ENCODE data around the gene MS4A10. TPM values are rescaled to one million over a fixed set of nuclear protein-coding genes. Genes with fewer than 3 reads are reported as not detected.

The MS4A10 gene
- polyA plus RNA-seq, 2 of the 4 experiments (the other 2 are of a cell fraction) = not detected

DNA sequence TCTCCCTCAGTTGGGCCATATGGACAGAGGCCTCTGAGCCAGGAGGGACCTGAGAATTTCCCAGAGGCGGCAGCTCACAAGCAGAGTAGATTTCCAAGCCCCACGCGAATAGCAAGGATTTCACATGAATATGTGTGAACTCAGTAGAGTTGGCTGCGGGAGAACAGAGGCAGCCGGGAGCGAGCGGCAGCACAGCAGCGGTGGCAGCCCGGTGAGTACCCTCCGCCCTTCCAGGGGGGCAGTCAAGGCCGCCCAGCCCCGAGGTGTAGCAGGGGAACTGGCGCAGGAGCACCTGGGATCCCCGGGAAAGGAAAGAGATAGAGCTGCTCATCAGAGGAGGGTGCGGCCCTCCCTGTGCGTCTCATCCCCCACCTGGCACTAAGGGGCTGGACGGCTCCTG lies 36.9 kb upstream of the MS4A10 start:
- FAIRE-seq = no peak
- TF ChIP-seq FOSB (CRISPR knock-in tag; IDR thresholded peaks at IDR 0.05) (no peak), RNF2 (IDR thresholded peaks at IDR 0.05; ENCODE audit: borderline replicate concordance, low read depth) (no peak), EHF (CRISPR knock-in tag; IDR thresholded peaks at IDR 0.05) (no peak), KDM1A (IDR thresholded peaks at IDR 0.05; ENCODE audit: low read depth) (no peak), CBX2 (IDR thresholded peaks at IDR 0.05; ENCODE audit: borderline replicate concordance, low read depth) (no peak), ATOH8 (CRISPR knock-in tag; IDR thresholded peaks at IDR 0.05; ENCODE audit: low read depth) (no peak), CEBPB (IDR thresholded peaks at IDR 0.05) (no peak), RCOR1 (IDR thresholded peaks at IDR 0.05; ENCODE audit: low read depth, low read length) (no peak), POLR2A (IDR thresholded peaks at IDR 0.05; ENCODE audit: low read length) (no peak), EHMT2 (IDR thresholded peaks at IDR 0.05; ENCODE audit: low read depth) (no peak), ESRRA (IDR thresholded peaks at IDR 0.05; ENCODE audit: borderline replicate concordance, low read length) (no peak), CBX8 (IDR thresholded peaks at IDR 0.05) (no peak), BHLHE40 (IDR thresholded peaks at IDR 0.05; ENCODE audit: low read depth, low read length) (no peak), HES2 (IDR thresholded peaks at IDR 0.05) (no peak), PHF8 (IDR thresholded peaks at IDR 0.05; ENCODE audit: borderline replicate concordance, low read depth) (no peak), MAX (IDR thresholded peaks at IDR 0.05) (no peak), CHD4 (IDR thresholded peaks at IDR 0.05; ENCODE audit: borderline replicate concordance) (no peak)
- TF ChIP-seq, protein P1, sequence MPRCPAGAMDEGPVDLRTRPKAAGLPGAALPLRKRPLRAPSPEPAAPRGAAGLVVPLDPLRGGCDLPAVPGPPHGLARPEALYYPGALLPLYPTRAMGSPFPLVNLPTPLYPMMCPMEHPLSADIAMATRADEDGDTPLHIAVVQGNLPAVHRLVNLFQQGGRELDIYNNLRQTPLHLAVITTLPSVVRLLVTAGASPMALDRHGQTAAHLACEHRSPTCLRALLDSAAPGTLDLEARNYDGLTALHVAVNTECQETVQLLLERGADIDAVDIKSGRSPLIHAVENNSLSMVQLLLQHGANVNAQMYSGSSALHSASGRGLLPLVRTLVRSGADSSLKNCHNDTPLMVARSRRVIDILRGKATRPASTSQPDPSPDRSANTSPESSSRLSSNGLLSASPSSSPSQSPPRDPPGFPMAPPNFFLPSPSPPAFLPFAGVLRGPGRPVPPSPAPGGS (IDR thresholded peaks at IDR 0.05) = no peak
- no peak for DNase-seq (ENCODE audit: low read depth in 1 of 2, low spot score in 1 of 2)
- Histone ChIP-seq H3K27ac (no peak overlapping the region), H3K4me3 (no peak overlapping the region), H3K9me3 (0 out of 3 replicates have a peak, but pooled peaks cover 4% of the 10 kb centered on the region), H3K4me2 (no peak overlapping the region), H3K4me1 (no peaks in the 10 kb centered on the region)
- no peak for ATAC-seq
- ChIA-PET CTCF (no interaction called here), POLR2A (no interaction called here)
- WGBS (ENCODE audit: missing lambda C conversion rate) = 64% methylated on average over 17 of the region's 17 CpGs

DNA sequence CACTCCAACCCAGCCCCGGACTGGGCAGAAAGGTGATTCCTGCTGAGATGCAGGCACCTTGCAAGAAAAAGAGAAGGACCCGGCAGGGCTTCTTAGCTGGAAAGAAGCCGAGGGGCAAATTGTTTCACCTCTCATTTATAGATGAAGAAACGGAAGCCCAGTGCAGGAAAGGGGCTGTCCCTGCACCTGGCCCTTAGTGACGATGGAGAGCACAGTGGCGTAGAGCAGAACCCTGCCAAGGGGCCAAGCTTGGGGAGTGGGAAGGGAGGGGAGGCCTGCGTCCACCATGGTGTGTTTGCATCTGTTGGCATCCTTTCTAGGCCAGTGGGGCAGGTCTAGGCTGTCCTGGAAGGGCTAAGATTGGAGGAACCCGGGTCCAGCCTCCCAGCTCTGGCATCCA lies 36.3 kb upstream of the MS4A10 start:
- Histone ChIP-seq H3K9me3 (0 out of 3 replicates have a peak, but pooled peaks cover 4% of the 10 kb centered on the region), H3K4me3 (no peak overlapping the region), H3K27ac (no peak overlapping the region), H3K4me1 (no peaks in the 10 kb centered on the region), H3K4me2 (no peak overlapping the region)
- WGBS (ENCODE audit: missing lambda C conversion rate) = 23% methylated on average over 7 of the region's 8 CpGs
- ChIA-PET POLR2A (no interaction called here), CTCF (interaction anchor here (1.5 kb wide), 1 partner anchor 14 kb away, joined by 5 read pairs; no protein-coding TSS in a partner anchor)
- ATAC-seq = peak in 1 of 2 experiments; percentile 32; a peak in 3 of 6 replicates
- no peak for DNase-seq (ENCODE audit: low read depth in 1 of 2, low spot score in 1 of 2)
- FAIRE-seq = no peak
- TF ChIP-seq REST (IDR thresholded peaks at IDR 0.05) (no peak), JUNB (IDR thresholded peaks at IDR 0.05) (no peak), RAD21 (conservative IDR thresholded peaks at IDR 0.05 in 1 of 2, IDR thresholded peaks at IDR 0.05 in 1 of 2) (no peak), SREBF2 (IDR thresholded peaks at IDR 0.05) (no peak), MAZ (IDR thresholded peaks at IDR 0.05; ENCODE audit: borderline replicate concordance, low read depth, low read length) (no peak), HOXB13 (CRISPR knock-in tag; IDR thresholded peaks at IDR 0.05; ENCODE audit: low read depth) (no peak), HOXB5 (CRISPR knock-in tag; IDR thresholded peaks at IDR 0.05) (no peak), POLR2A (IDR thresholded peaks at IDR 0.05; ENCODE audit: low read length) (no peak), JUN (IDR thresholded peaks at IDR 0.05) (no peak), CHD2 (IDR thresholded peaks at IDR 0.05; ENCODE audit: low read length, partially characterized antibody) (no peak), ESRRA (IDR thresholded peaks at IDR 0.05; ENCODE audit: borderline replicate concordance, low read length) (no peak), TFCP2L1 (CRISPR knock-in tag; IDR thresholded peaks at IDR 0.05) (no peak), ZFP36 (IDR thresholded peaks at IDR 0.05; ENCODE audit: borderline replicate concordance, partially characterized antibody) (no peak), HEYL (CRISPR knock-in tag; IDR thresholded peaks at IDR 0.05) (no peak)
- TF ChIP-seq, protein P1 (IDR thresholded peaks at IDR 0.05) = no peak

Data from A549 (cell line).